ENCODE measurements around the gene NOTUM.

DNA sequence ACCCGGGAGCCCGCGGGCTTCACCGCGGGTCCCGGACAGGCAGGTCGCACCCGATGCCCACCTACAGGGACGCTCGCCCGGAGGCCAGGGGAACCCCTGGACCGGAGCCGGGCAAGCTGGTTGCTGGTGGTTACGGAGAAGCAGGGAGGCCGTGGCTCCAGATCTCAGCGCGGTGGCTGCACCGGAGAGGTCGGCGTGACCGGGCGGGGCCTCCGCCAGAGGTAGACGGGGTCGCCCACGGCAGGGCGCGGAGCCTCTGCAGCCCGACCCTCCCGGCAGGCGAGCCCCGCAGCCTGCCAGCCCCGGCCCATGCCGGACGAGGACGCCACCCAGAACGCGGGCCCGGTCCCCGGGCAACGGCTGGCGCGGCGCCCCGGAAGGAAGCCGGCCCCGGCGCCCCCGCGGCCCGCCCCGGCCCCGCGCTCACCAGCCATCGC lies 50.1 kb downstream of the NOTUM start:
- TF ChIP-seq, protein P1, sequence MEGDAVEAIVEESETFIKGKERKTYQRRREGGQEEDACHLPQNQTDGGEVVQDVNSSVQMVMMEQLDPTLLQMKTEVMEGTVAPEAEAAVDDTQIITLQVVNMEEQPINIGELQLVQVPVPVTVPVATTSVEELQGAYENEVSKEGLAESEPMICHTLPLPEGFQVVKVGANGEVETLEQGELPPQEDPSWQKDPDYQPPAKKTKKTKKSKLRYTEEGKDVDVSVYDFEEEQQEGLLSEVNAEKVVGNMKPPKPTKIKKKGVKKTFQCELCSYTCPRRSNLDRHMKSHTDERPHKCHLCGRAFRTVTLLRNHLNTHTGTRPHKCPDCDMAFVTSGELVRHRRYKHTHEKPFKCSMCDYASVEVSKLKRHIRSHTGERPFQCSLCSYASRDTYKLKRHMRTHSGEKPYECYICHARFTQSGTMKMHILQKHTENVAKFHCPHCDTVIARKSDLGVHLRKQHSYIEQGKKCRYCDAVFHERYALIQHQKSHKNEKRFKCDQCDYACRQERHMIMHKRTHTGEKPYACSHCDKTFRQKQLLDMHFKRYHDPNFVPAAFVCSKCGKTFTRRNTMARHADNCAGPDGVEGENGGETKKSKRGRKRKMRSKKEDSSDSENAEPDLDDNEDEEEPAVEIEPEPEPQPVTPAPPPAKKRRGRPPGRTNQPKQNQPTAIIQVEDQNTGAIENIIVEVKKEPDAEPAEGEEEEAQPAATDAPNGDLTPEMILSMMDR (conservative IDR thresholded peaks at IDR 0.05; ENCODE audit: low read depth, low read length), result no peak
- TF ChIP-seq EZH2 (IDR thresholded peaks at IDR 0.05; ENCODE audit: low read length, unreplicated experiment), result no peak
